ENCODE data around the gene WDR38. TPM values are rescaled to one million over a fixed set of nuclear protein-coding genes. Genes with fewer than 3 reads are reported as not detected.

The WDR38 gene
- total and polyA plus RNA-seq, 9 of the 15 experiments (the other 6 are each of a cell fraction or from before 2014, with no cell fraction given): not detected

GRCh38 chr9:124860582-124861341 lies 7.5 kb downstream of the WDR38 start:
- ATAC-seq (no peak), FAIRE-seq (peak; percentile 54), DNase-seq (ENCODE audit: extremely low read depth in 1 of 4, low spot score in 3 of 4) (peak in 1 of 4 experiments; percentile 50)
- CTCF ChIA-PET (ENCODE audit: low intra/inter-chr PET ratio): interaction anchor here (1.1 kb wide), 1 partner anchor 149 kb away, joined by 3 read pairs; no protein-coding TSS in a partner anchor
- WGBS (ENCODE audit: insufficient coverage, low coverage, missing lambda C conversion rate): 2% methylated on average over 12 of the region's 12 CpGs
- Histone ChIP-seq H3K4me1 (replicated peaks in 1 of 2; ENCODE audit: control insufficient read depth in 2 of 2, insufficient read depth in 2 of 2, low read length in 2 of 2) (peaks cover 22 to 47% of the 10 kb centered on the region in 2 experiments), H3K4me2 (ENCODE audit: insufficient read depth, low read length) (peak overlapping the region; percentile 98), H4K20me1 (replicated peaks; ENCODE audit: control insufficient read depth, insufficient read depth, low read length) (peaks cover 51% of the 10 kb centered on the region), H2AFZ (ENCODE audit: low read depth, low read length) (no peak overlapping the region), H3K4me3 (peak overlapping the region; percentile 99), H3K79me2 (ENCODE audit: control insufficient read depth, insufficient read depth, low read length) (peaks cover 59% of the 10 kb centered on the region), H3K9me3 (replicated peaks; ENCODE audit: control insufficient read depth, insufficient read depth, low read depth, low read length) (no peaks in the 10 kb centered on the region; the same call in 1 of the 2 replicates), H3K27me3 (ENCODE audit: control insufficient read depth in 2 of 2, insufficient read depth in 2 of 2, low read length in 2 of 2) (no peaks in the 10 kb centered on the region), H3K9ac (ENCODE audit: insufficient read depth in 1 of 2, low read depth in 2 of 2, low read length in 2 of 2) (peak overlapping the region; percentile 97 to 100), H3K9me1 (ENCODE audit: control insufficient read depth, insufficient read depth, low read length) (peaks cover 15% of the 10 kb centered on the region), H3K27ac (ENCODE audit: extremely low read depth, low read depth, low read length) (peak overlapping the region; percentile 94), H3K36me3 (ENCODE audit: control insufficient read depth, insufficient read depth, low read length) (peaks cover 59% of the 10 kb centered on the region)
- in situ Hi-C loops (cut with MboI): loop anchor here (10.0 kb wide), 1 partner anchor 284 kb away; the partner anchor contains the start of gene SCAI
- intact Hi-C loops (cut with micrococcal nuclease): no loop called here
- POLR2A ChIA-PET: interaction anchor here (0.6 to 2.9 kb wide), 18 partner anchors 9 to 413 kb away, joined by 3 to 39 read pairs (median 6); partner anchors contain the start of genes NR6A1 and WDR38
- BruUV-seq (replicated peaks): no TSS peak
- TF ChIP-seq, protein P1, sequence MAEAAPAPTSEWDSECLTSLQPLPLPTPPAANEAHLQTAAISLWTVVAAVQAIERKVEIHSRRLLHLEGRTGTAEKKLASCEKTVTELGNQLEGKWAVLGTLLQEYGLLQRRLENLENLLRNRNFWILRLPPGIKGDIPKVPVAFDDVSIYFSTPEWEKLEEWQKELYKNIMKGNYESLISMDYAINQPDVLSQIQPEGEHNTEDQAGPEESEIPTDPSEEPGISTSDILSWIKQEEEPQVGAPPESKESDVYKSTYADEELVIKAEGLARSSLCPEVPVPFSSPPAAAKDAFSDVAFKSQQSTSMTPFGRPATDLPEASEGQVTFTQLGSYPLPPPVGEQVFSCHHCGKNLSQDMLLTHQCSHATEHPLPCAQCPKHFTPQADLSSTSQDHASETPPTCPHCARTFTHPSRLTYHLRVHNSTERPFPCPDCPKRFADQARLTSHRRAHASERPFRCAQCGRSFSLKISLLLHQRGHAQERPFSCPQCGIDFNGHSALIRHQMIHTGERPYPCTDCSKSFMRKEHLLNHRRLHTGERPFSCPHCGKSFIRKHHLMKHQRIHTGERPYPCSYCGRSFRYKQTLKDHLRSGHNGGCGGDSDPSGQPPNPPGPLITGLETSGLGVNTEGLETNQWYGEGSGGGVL (CRISPR knock-in tag; IDR thresholded peaks at IDR 0.05): no peak
- no peak for TF ChIP-seq TEAD1 (CRISPR knock-in tag; IDR thresholded peaks at IDR 0.05)
- TF ChIP-seq ZNF551 (CRISPR knock-in tag; IDR thresholded peaks at IDR 0.05): no peak
- TF ChIP-seq TAL1 (IDR thresholded peaks at IDR 0.05): no peak
- TF ChIP-seq ZNF23 (CRISPR knock-in tag; IDR thresholded peaks at IDR 0.05): no peak
- TF ChIP-seq, protein P2, sequence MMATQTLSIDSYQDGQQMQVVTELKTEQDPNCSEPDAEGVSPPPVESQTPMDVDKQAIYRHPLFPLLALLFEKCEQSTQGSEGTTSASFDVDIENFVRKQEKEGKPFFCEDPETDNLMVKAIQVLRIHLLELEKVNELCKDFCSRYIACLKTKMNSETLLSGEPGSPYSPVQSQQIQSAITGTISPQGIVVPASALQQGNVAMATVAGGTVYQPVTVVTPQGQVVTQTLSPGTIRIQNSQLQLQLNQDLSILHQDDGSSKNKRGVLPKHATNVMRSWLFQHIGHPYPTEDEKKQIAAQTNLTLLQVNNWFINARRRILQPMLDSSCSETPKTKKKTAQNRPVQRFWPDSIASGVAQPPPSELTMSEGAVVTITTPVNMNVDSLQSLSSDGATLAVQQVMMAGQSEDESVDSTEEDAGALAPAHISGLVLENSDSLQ (IDR thresholded peaks at IDR 0.05): no peak
- no peak for TF ChIP-seq ZFP30 (CRISPR knock-in tag; IDR thresholded peaks at IDR 0.05; ENCODE audit: borderline replicate concordance)
- TF ChIP-seq ZNF431 (CRISPR knock-in tag; IDR thresholded peaks at IDR 0.05): no peak
- no peak for TF ChIP-seq ELK1 (CRISPR knock-in tag; IDR thresholded peaks at IDR 0.05)
- TF ChIP-seq CBX2 (IDR thresholded peaks at IDR 0.05; ENCODE audit: insufficient read depth, low read length, poor library complexity, severe bottlenecking): no peak
- peak; percentile 81; the same call in 1 of the 2 replicates for TF ChIP-seq ZNF282 (CRISPR knock-in tag; IDR thresholded peaks at IDR 0.05)
- TF ChIP-seq MYNN (IDR thresholded peaks at IDR 0.05): no peak
- TF ChIP-seq MYNN (CRISPR knock-in tag; IDR thresholded peaks at IDR 0.05): no peak
- TF ChIP-seq ZNF174 (CRISPR knock-in tag; IDR thresholded peaks at IDR 0.05): no peak
- TF ChIP-seq, protein P3, sequence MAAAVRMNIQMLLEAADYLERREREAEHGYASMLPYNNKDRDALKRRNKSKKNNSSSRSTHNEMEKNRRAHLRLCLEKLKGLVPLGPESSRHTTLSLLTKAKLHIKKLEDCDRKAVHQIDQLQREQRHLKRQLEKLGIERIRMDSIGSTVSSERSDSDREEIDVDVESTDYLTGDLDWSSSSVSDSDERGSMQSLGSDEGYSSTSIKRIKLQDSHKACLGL (CRISPR knock-in tag; IDR thresholded peaks at IDR 0.05; ENCODE audit: borderline replicate concordance, poor library complexity, severe bottlenecking): peak; percentile 63
- TF ChIP-seq SAP30 (IDR thresholded peaks at IDR 0.05; ENCODE audit: borderline replicate concordance, insufficient read depth, low read depth, low read length, poor library complexity, severe bottlenecking): no peak

Measured in K562 (cell line).